Thyroid gland (tissue), 4 donors: ENCODE data around the gene CPA1. TPM values are rescaled to one million over a fixed set of nuclear protein-coding genes. Genes with fewer than 3 reads are reported as not detected.
A peak's percentile ranks its signal among the peaks of the same experiment; 100 is the strongest.
"Not testable (repeated sequence)": the region's sequence is repeated elsewhere in the genome, so short reads cannot be mapped to it uniquely, and the experiment has no call there.

ENCODE experiments used
- DNase-seq, 2 donors: peaks; one replicate each; pipeline ENCODE4 v3.0.0-alpha.2; 2019
- H3K27ac ChIP-seq, 3 donors: fragments of 200-600 bp; sonication (generic); 1 replicate in 2 of 3; 2 replicates in 1 of 3; pipeline ENCODE4 v1.5.1; 2016 to 2019; ENCODE audit warnings: mild to moderate bottlenecking in 1 of 3, moderate library complexity in 1 of 3
- H3K27me3 ChIP-seq: fragments of 200-600 bp; sonication (generic); one replicate; pipeline ENCODE4 v1.5.1; 2019
- H3K36me3 ChIP-seq, 2 donors: fragments of 200-600 bp; sonication (generic); one replicate each; pipeline ENCODE4 v1.5.1; 2016 to 2019
- H3K4me1 ChIP-seq, 2 donors: fragments of 200-600 bp; sonication (generic); one replicate each; pipeline ENCODE4 v1.5.1; 2017 to 2019
- H3K4me3 ChIP-seq, 3 donors: fragments of 200-600 bp; sonication (generic); replicated peaks in 1 of 3; 1 replicate in 2 of 3; 2 replicates in 1 of 3; pipeline ENCODE4 v1.5.1; 2016; ENCODE audit warnings: mild to moderate bottlenecking in 1 of 3
- H3K9me3 ChIP-seq: fragments of 200-600 bp; sonication (generic); one replicate; pipeline ENCODE4 v1.5.1; 2017
- CTCF ChIP-seq, 6 experiments: fragments of 200-600 bp in 3 of 6; fragments of 450-650 bp in 3 of 6; sonication (generic) in 3 of 6; IDR thresholded peaks; one replicate each; pipeline ENCODE4 v1.5.1; 2016 to 2019; ENCODE audit warnings: antibody characterized with exemption in 6 of 6, mild to moderate bottlenecking in 2 of 6, inconsistent platforms in 1 of 6, moderate library complexity in 1 of 6
- POLR2A ChIP-seq, 2 donors: fragments of 450-650 bp; IDR thresholded peaks; one replicate each; pipeline ENCODE4 v1.6.1; 2017; ENCODE audit warnings: antibody characterized with exemption in 2 of 2, mild to moderate bottlenecking in 2 of 2, moderate library complexity in 1 of 2
- WGBS, 2 donors: methylation state at CpG; one replicate each; pipeline ENCODE4 v1.1.5; 2017; 5-methylcytosine and 5-hydroxymethylcytosine counted together
- intact Hi-C: fragments of 100-400 bp; cut with DNase I; formaldehyde crosslinking; loops from one replicate; pipeline ENCODE4 v1.15.1; 2023
- total RNA-seq, 4 donors: library from RNA; depleted of rRNA; stranded (reverse); fragments of >200 nt; gene quantifications; one replicate each; pipeline ENCODE4 v1.2.3, GENCODE V29; 2016

The CPA1 gene
- total RNA-seq, 4 donors from 2014 or later = 1.3 TPM; not detected in 3

GRCh38 chr7:130374507-130374906 lies 5.8 kb upstream of the CPA1 start:
- H3K9me3 ChIP-seq = no peaks in the 10 kb centered on the region
- H3K36me3 ChIP-seq = no peaks in the 10 kb centered on the region
- H3K27ac ChIP-seq = peak overlapping the region; percentile 60 to 91 (median 87)
- no peak overlapping the region for H3K4me3 ChIP-seq
- no peak for DNase-seq
- 94 to 95% methylated on average over 6 of the region's 6 CpGs for WGBS, 2 donors
- H3K4me1 ChIP-seq = peaks cover 14 to 26% of the 10 kb centered on the region in 2 donors
- intact Hi-C loops = no loop called here
- H3K27me3 ChIP-seq = no peaks in the 10 kb centered on the region
- TF ChIP-seq CTCF (IDR thresholded peaks at IDR 0.05) (no peak), POLR2A (IDR thresholded peaks at IDR 0.05) (no peak)

GRCh38 chr7:130376461-130376860 lies 3.8 kb upstream of the CPA1 start:
- peaks cover 14 to 15% of the 10 kb centered on the region in 2 donors for H3K4me1 ChIP-seq
- 50 to 91% methylated on average over 1 of the region's 1 CpG for WGBS, 2 donors
- intact Hi-C loops = not testable (repeated sequence)

DNA sequence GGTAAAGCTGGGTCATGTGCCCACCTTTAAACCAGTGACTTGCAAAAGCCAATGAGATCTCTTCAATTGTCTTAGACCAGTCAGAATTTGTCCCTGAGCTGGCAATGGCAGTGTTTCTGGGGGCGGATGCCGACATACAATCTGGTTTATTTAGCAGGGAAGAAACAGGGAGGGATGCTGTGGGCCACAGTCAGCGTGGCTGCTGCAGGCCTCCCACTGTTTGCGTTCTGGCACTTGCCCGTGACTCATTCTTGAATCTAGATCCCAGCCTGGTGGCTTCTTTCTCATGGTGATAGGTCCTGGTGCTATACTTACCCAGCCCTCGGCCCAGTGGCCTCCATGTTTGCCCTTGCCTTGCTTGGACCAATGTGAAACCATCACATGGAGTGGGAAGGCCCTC lies 3.1 kb upstream of the CPA1 start:
- Histone ChIP-seq H3K27me3 (no peaks in the 10 kb centered on the region), H3K4me3 (no peak overlapping the region), H3K9me3 (no peaks in the 10 kb centered on the region), H3K27ac (no peak overlapping the region), H3K36me3 (no peaks in the 10 kb centered on the region), H3K4me1 (peaks cover 14 to 15% of the 10 kb centered on the region in 2 donors)
- intact Hi-C loops = no loop called here
- TF ChIP-seq CTCF (IDR thresholded peaks at IDR 0.05) = no peak
- WGBS, 2 donors = 89 to 97% methylated on average over 6 of the region's 6 CpGs
- no peak for DNase-seq

More at GRCh38 chr7:130376461-130376860, 3.8 kb upstream of the CPA1 start:
- H3K4me3 ChIP-seq, H3K9me3 ChIP-seq, H3K36me3 ChIP-seq, H3K27ac ChIP-seq, H3K27me3 ChIP-seq, DNase-seq: not testable (repeated sequence)

DNA sequence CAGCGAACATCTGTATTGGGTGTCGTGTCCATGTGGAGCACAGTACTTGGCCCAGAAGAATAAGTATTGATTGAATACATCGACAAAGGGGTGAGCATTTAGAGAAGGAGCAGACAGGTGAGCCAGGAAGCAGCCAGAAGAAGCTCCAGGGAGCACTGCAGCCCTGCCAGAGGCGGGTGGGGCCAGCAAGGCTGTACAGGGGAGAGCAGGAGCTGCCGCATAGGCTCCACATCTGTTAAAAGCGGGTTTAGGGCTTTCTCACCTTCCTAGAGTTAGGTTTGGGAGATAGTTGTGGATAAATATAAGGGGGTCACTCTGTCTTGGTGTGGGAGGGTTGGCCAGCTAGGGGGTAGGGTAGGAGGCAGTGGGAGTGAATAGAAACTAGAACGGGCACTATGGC lies 1.3 kb upstream of the CPA1 start:
- WGBS, 2 donors = 86 to 94% methylated on average over 7 of the region's 7 CpGs
- intact Hi-C loops = no loop called here
- H3K27me3 ChIP-seq = no peaks in the 10 kb centered on the region
- H3K9me3 ChIP-seq = no peaks in the 10 kb centered on the region
- H3K27ac ChIP-seq = no peak overlapping the region
- no peaks in the 10 kb centered on the region for H3K36me3 ChIP-seq
- H3K4me3 ChIP-seq = no peak overlapping the region
- TF ChIP-seq POLR2A (IDR thresholded peaks at IDR 0.05) = no peak
- TF ChIP-seq CTCF (IDR thresholded peaks at IDR 0.05) = no peak
- DNase-seq = no peak
- no peaks in the 10 kb centered on the region for H3K4me1 ChIP-seq

DNA sequence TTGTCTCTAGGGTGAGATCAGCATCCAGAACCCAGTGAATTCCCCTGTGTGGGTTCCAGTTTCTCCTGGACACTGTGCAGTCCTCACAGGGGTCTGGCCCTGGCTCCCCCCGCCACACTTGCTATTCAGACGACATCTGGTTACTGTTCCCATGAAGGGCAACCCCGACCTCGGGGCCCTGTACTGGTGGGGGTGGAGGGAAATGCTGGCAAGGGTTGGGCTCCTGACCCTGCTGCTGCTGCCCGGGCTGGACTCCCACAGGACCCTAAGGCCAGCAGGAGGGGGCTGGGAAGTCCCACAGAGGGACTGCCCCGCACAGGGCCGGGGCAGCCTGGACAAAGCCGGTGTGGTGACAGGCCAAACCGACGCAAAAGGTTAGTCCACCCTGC lies 768 bp upstream of the CPA1 start:
- Histone ChIP-seq H3K27me3 (no peaks in the 10 kb centered on the region), H3K9me3 (no peaks in the 10 kb centered on the region), H3K27ac (no peak overlapping the region), H3K36me3 (no peaks in the 10 kb centered on the region), H3K4me3 (no peak overlapping the region), H3K4me1 (no peaks in the 10 kb centered on the region)
- WGBS, 2 donors = 73 to 85% methylated on average over 5 to 9 of the region's 10 CpGs
- DNase-seq = no peak
- TF ChIP-seq POLR2A (IDR thresholded peaks at IDR 0.05) (no peak), CTCF (IDR thresholded peaks at IDR 0.05) (no peak)
- intact Hi-C loops = no loop called here
